Activated CD8-positive, alpha-beta memory T cell treated with anti-CD3 and anti-CD28 coated beads for 24 hours (primary cell): ENCODE measurements around the gene MTMR11.

Source experiments
- DNase-seq: peaks from one replicate; pipeline ENCODE4 v3.0.0-alpha.2; 2020

The MTMR11 gene

GRCh38 chr1:149936992-149937705 is 470 bp upstream of the MTMR11 start:
- no peak for DNase-seq

GRCh38 chr1:149934356-149934755 is 2.3 kb downstream of the MTMR11 start:
- no peak for DNase-seq

GRCh38 chr1:149933208-149933607 is 3.5 kb downstream of the MTMR11 start:
- no peak for DNase-seq

- DNase-seq, result no peak
These were observed 4.2 kb downstream of the MTMR11 start for GRCh38 chr1:149932474-149932873.

- no peak for DNase-seq
These were observed 5.4 kb downstream of the MTMR11 start for GRCh38 chr1:149931212-149931790.

GRCh38 chr1:149929856-149930255 is 6.8 kb downstream of the MTMR11 start:
- no peak for DNase-seq

- DNase-seq, result no peak
These were observed 8.3 kb downstream of the MTMR11 start for GRCh38 chr1:149928401-149928724.

- peak; percentile 96 for DNase-seq
These were observed 8.9 kb downstream of the MTMR11 start, which contains the start of gene SF3B4 for GRCh38 chr1:149927563-149928400. Gene SF3B4, minus strand, starts transcription at chr1:149927803. Its CDS starts 44 bp downstream, at chr1:149927759.

- DNase-seq, result no peak
These were observed 9.6 kb downstream of the MTMR11 start for GRCh38 chr1:149927056-149927562.

GRCh38 chr1:149926296-149926695 is 10.4 kb downstream of the MTMR11 start:
- DNase-seq, result no peak

GRCh38 chr1:149925751-149926150 is 10.9 kb downstream of the MTMR11 start:
- no peak for DNase-seq

- no peak for DNase-seq
These were observed 11.3 kb downstream of the MTMR11 start for GRCh38 chr1:149925345-149925744.

GRCh38 chr1:149923626-149924025 is 13.1 kb downstream of the MTMR11 start:
- DNase-seq, result no peak

- DNase-seq, result peak; percentile 79
These were observed 19.0 kb downstream of the MTMR11 start, which contains the start of gene SV2A for GRCh38 chr1:149917571-149918144. Gene SV2A, minus strand, starts transcription at chr1:149917844. Its CDS starts 4,004 bp downstream, at chr1:149913840.

GRCh38 chr1:149916898-149917252 is 19.8 kb downstream of the MTMR11 start:
- DNase-seq, result no peak

GRCh38 chr1:149916193-149916897 is 20.3 kb downstream of the MTMR11 start:
- DNase-seq, result no peak

GRCh38 chr1:149915429-149916192 is 21.1 kb downstream of the MTMR11 start:
- DNase-seq, result no peak

- DNase-seq, result no peak
These were observed 22.1 kb downstream of the MTMR11 start for GRCh38 chr1:149914545-149914944.

GRCh38 chr1:149906570-149907075 is 30.1 kb downstream of the MTMR11 start:
- DNase-seq, result no peak

- DNase-seq, result no peak
These were observed 32.7 kb downstream of the MTMR11 start for GRCh38 chr1:149903836-149904491.
